ENCODE data around the gene TRAPPC6A.

TRAPPC6A gene

DNA sequence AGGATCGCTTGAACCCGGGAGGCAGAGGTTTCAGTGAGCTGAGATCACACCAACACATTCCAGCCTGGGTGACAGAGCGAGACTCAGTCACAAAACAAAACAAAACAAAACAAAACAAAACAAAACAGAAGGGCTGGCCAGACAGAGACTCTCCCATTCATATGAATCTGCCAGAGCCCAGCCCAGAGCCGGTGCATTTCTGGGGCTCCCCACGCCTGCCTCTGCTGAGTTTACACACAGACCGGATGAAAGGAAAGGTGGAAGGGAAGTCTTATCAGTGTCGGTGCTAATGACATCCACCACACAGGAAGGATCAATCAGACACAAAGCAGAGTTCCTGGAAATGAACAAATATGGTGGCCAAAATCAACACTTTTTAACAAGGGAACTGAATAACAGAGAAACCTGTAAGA lies 6.8 kb downstream of the TRAPPC6A start:
- H3K27me3 ChIP-seq (ENCODE audit: control insufficient read depth, insufficient read depth, low read length): no peaks in the 10 kb centered on the region
- H3K4me1 ChIP-seq (ENCODE audit: control insufficient read depth, insufficient read depth, low read length): peaks cover 8% of the 10 kb centered on the region
- H3K36me3 ChIP-seq (ENCODE audit: control insufficient read depth, insufficient read depth, low read length): no peaks in the 10 kb centered on the region
- peak overlapping the region; percentile 15 for H3K9ac ChIP-seq (ENCODE audit: low read length)
- H3K27ac ChIP-seq (ENCODE audit: low read depth, low read length): no peak overlapping the region
- H3K9me3 ChIP-seq (ENCODE audit: control insufficient read depth, insufficient read depth, low read depth, low read length): no peaks in the 10 kb centered on the region
- no peak overlapping the region for H3K4me3 ChIP-seq (ENCODE audit: low read depth, low read length)

DNA sequence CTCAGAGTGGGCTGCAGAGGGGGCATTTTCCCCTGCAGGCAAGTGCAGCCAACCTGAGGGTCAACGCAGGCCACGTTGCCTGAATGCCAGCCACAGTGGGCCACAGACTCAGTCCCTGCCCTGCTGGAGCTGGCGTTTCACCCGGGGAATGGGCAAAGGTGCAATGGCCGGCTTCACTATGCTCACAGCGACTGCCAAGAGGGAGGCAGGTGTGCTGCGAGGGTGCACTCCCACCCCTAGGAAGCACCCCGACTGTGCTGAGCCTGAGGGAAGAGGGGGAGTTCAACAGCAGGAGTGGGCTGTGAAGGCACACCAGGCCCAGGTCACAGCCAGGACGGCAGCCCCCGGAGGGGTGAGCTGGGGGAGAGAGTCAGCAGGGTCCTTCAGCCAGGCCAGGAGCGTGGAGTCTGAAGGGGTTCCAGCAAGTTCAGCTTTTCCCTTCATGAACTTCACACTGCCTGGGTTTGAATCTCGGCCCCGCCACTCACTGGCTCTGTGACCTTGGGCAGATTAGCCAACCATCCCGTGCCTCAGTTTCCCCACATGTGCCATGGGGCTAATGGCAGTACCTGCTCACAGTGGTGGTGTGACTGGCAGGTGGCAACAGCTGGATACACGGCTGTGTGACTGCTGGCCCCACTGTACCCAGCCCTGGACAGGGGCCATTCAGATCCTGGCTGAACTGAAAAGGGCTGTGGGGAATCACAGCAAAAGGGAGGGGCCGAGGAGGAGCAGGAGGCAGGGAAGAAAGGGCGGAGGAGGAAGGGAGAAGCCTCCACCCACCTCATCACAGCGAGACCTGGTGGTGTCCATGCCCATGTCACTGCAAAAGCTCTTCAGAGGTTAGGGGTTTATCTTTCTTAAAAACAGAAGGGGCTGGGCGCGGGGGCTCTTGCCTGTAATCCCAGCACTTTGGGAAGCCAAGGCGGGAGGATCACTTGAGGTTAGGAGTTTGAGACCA lies 7.6 kb downstream of the TRAPPC6A start:
- Histone ChIP-seq H3K36me3 (ENCODE audit: control insufficient read depth, insufficient read depth, low read length) (no peaks in the 10 kb centered on the region), H3K9ac (ENCODE audit: low read length) (no peak overlapping the region), H3K27me3 (ENCODE audit: control insufficient read depth, insufficient read depth, low read length) (no peaks in the 10 kb centered on the region), H3K9me3 (ENCODE audit: control insufficient read depth, insufficient read depth, low read depth, low read length) (no peaks in the 10 kb centered on the region), H3K27ac (ENCODE audit: low read depth, low read length) (no peak overlapping the region), H3K4me1 (ENCODE audit: control insufficient read depth, insufficient read depth, low read length) (peaks cover 8% of the 10 kb centered on the region), H3K4me3 (ENCODE audit: low read depth, low read length) (no peak overlapping the region)

DNA sequence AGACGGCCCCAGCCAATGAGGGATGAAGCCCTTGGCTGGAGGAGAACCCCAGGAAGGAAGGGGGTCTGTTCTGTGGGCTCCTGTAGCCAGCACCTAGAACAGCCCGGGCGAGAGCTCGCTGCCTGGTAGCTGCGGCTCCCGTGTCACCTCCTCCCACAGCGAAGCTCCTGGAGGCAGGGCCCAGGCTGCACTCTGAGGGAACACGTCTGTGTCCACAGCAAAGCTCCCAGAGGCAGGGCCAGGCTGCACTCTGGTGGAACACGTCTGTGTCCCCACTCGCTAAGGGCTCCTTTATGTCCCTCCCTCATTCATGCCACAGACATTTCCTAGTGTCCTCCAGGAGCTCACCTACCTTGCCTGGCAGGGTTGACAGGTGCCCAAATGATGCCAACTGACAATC lies 8.4 kb downstream of the TRAPPC6A start:
- H3K9me3 ChIP-seq (ENCODE audit: control insufficient read depth, insufficient read depth, low read depth, low read length): no peaks in the 10 kb centered on the region
- no peak overlapping the region for H3K27ac ChIP-seq (ENCODE audit: low read depth, low read length)
- H3K27me3 ChIP-seq (ENCODE audit: control insufficient read depth, insufficient read depth, low read length): no peaks in the 10 kb centered on the region
- H3K4me1 ChIP-seq (ENCODE audit: control insufficient read depth, insufficient read depth, low read length): peaks cover 13% of the 10 kb centered on the region
- no peaks in the 10 kb centered on the region for H3K36me3 ChIP-seq (ENCODE audit: control insufficient read depth, insufficient read depth, low read length)
- no peak overlapping the region for H3K4me3 ChIP-seq (ENCODE audit: low read depth, low read length)
- H3K9ac ChIP-seq (ENCODE audit: low read length): no peak overlapping the region

DNA sequence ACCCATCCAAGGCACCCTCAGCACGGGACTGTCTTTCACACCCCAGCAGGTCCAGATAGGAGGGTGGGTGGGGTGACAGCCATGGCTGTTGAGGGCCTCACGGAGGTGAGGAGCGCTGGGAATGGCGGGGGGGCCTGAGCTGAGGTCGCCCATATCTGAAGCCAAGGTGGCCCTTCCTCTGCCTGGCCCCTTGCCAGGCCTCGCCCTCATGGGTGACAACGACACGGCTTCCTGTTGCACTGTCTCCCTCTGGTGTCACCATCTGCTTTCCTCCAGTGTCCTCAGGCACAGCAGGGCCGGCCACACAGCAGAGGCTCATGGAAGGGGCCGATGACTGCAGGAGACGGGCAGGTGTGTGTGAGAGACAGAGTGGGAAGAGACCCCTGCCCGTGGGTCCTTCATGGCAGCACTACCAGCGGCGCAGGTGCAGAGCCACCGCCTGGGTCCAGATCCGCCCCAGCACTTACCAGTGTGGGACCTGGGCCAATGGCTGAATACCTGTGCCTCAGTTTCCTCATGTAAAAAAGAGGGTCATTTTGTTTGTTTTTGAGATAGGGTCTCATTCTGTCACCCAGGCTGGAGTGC lies 9.2 kb downstream of the TRAPPC6A start:
- Histone ChIP-seq H3K9ac (ENCODE audit: low read length) (no peak overlapping the region), H3K27ac (ENCODE audit: low read depth, low read length) (no peak overlapping the region), H3K36me3 (ENCODE audit: control insufficient read depth, insufficient read depth, low read length) (no peaks in the 10 kb centered on the region), H3K4me3 (ENCODE audit: low read depth, low read length) (no peak overlapping the region), H3K4me1 (ENCODE audit: control insufficient read depth, insufficient read depth, low read length) (peaks cover 20% of the 10 kb centered on the region), H3K27me3 (ENCODE audit: control insufficient read depth, insufficient read depth, low read length) (no peaks in the 10 kb centered on the region), H3K9me3 (ENCODE audit: control insufficient read depth, insufficient read depth, low read depth, low read length) (no peaks in the 10 kb centered on the region)

DNA sequence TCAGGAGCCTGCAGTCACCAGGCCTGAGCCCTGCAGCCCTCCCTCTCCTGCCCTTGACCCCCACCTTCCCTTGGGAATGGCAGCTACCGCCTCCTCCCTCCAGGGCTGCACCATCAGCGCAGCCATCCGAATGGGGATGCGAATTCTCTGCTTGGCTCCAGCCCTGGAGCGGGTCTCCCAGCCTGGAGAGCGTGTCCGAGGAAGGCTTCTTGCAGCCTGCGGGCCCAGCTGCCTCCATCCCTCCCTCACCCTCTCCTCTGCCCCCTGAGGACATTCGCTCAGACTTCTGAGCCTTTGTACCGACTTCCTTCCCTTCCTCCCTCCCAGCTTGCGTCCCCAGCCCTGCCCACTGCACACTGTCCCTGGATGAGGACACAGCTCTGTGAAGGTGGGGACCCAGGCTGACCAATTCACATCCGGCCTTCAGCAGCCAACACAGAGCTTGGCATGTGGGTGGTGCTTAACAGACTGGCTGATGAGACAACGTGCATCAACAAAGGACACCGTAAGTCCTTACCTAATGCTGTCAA lies 11.2 kb downstream of the TRAPPC6A start:
- peaks cover 21% of the 10 kb centered on the region for H3K4me1 ChIP-seq (ENCODE audit: control insufficient read depth, insufficient read depth, low read length)
- peak overlapping the region; percentile 15 for H3K9ac ChIP-seq (ENCODE audit: low read length)
- H3K9me3 ChIP-seq (ENCODE audit: control insufficient read depth, insufficient read depth, low read depth, low read length): no peaks in the 10 kb centered on the region
- H3K27me3 ChIP-seq (ENCODE audit: control insufficient read depth, insufficient read depth, low read length): no peaks in the 10 kb centered on the region
- no peak overlapping the region for H3K4me3 ChIP-seq (ENCODE audit: low read depth, low read length)
- no peaks in the 10 kb centered on the region for H3K36me3 ChIP-seq (ENCODE audit: control insufficient read depth, insufficient read depth, low read length)
- no peak overlapping the region for H3K27ac ChIP-seq (ENCODE audit: low read depth, low read length)

DNA sequence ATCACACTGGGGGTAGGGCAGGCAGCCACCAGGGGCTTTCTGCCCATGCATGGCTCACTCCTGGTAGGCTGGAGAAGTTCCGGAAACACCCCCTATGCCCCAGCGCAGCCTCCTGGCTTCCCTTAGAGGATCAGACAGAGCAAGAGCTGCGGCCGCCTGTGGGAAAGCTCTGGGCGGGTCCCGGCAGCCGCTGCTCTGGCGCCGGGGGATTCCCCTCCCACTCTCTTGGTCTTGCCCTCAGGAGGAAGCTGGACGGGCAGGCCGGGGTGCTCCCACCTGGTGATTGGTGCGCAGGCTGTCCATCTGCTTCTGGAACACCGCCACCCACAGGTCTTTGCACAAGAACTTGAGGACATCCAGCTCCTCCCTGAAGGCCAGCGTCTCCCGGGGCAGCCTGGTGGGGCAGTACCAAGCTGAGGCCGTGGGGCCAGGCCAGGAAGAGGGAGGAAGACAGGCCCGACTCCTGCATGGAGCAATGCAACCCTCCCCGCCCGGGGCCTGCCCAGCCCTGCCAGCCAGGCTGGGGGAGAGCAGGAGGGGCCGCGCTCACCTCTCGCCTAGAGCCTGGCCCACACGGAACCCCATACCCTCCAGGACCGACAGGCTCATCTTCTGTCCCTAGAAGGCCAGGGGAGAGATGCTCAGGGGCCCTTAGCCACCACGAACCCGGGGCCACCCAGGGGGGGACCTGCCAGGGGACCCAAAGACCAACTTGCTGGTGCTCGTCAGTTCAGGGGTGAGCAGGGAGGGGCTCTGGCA lies 13.3 kb downstream of the TRAPPC6A start:
- Histone ChIP-seq H3K36me3 (ENCODE audit: control insufficient read depth, insufficient read depth, low read length) (no peaks in the 10 kb centered on the region), H3K9ac (ENCODE audit: low read length) (no peak overlapping the region), H3K9me3 (ENCODE audit: control insufficient read depth, insufficient read depth, low read depth, low read length) (no peaks in the 10 kb centered on the region), H3K4me3 (ENCODE audit: low read depth, low read length) (no peak overlapping the region), H3K27ac (ENCODE audit: low read depth, low read length) (no peak overlapping the region), H3K27me3 (ENCODE audit: control insufficient read depth, insufficient read depth, low read length) (peaks cover 9% of the 10 kb centered on the region; the same call in 1 of the 2 replicates), H3K4me1 (ENCODE audit: control insufficient read depth, insufficient read depth, low read length) (peaks cover 25% of the 10 kb centered on the region)

DNA sequence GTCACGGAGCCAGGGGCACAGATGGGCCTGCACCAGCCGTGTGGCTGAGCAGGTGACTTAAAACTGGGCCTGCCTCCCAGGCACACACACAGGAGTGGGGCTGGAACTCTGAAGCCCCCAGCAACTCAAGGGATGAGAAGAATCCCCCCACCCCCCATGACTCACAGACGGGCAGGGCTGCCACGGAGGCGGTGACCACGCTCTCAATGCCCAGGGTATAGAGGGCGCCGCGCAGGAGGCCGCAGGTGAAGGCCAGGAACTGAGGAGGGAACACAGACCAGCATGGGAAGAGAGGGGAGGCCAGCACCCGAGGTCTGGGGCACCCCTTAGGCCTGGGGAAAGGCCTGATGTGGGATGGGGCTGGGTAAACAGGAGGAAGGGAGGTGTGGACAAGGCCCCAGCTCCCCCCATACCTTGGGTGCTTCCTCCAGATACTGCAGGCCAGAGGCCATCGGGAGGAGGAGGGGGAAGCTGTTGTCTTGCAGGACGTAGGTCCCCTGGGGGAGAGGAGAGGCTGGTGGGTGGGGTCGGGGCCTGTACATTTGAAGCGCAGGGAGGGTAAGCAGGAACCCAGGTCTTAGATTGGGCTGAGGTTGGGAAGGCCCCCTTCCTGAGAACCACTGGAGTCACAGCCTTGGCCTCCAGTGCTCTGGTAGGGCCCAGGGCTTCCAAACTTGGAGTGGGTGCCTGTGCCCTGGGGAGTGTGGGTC lies 14.1 kb downstream of the TRAPPC6A start:
- Histone ChIP-seq H3K27ac (ENCODE audit: low read depth, low read length) (no peak overlapping the region), H3K27me3 (ENCODE audit: control insufficient read depth, insufficient read depth, low read length) (peaks cover 9% of the 10 kb centered on the region; the same call in 1 of the 2 replicates), H3K4me1 (ENCODE audit: control insufficient read depth, insufficient read depth, low read length) (peaks cover 25% of the 10 kb centered on the region), H3K4me3 (ENCODE audit: low read depth, low read length) (no peak overlapping the region), H3K36me3 (ENCODE audit: control insufficient read depth, insufficient read depth, low read length) (no peaks in the 10 kb centered on the region), H3K9ac (ENCODE audit: low read length) (no peak overlapping the region), H3K9me3 (ENCODE audit: control insufficient read depth, insufficient read depth, low read depth, low read length) (no peaks in the 10 kb centered on the region)

DNA sequence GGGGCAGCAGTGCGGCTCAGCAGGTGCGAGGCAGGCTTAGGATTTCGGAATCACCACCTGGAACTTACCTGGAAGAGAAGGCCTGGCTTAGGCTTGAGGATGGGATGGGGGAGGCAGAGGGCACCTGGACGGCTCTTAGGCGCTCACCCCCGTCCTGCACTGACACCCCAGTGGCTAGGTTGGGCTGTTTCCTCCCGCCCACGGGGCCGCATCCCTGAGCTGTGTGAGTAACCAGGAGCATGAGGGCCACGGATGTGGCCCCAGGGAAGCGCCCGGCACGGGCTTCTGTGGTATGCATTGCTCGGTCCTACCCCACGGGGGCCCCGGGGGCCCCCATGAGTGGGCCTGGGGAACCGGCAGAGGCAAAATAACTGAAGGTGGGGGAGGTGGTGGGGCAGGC lies 14.9 kb downstream of the TRAPPC6A start:
- H3K9ac ChIP-seq (ENCODE audit: low read length): no peak overlapping the region
- no peak overlapping the region for H3K27ac ChIP-seq (ENCODE audit: low read depth, low read length)
- no peaks in the 10 kb centered on the region for H3K36me3 ChIP-seq (ENCODE audit: control insufficient read depth, insufficient read depth, low read length)
- H3K9me3 ChIP-seq (ENCODE audit: control insufficient read depth, insufficient read depth, low read depth, low read length): no peaks in the 10 kb centered on the region
- H3K27me3 ChIP-seq (ENCODE audit: control insufficient read depth, insufficient read depth, low read length): peaks cover 11% of the 10 kb centered on the region; the same call in 1 of the 2 replicates
- H3K4me1 ChIP-seq (ENCODE audit: control insufficient read depth, insufficient read depth, low read length): peaks cover 25% of the 10 kb centered on the region
- H3K4me3 ChIP-seq (ENCODE audit: low read depth, low read length): no peak overlapping the region

DNA sequence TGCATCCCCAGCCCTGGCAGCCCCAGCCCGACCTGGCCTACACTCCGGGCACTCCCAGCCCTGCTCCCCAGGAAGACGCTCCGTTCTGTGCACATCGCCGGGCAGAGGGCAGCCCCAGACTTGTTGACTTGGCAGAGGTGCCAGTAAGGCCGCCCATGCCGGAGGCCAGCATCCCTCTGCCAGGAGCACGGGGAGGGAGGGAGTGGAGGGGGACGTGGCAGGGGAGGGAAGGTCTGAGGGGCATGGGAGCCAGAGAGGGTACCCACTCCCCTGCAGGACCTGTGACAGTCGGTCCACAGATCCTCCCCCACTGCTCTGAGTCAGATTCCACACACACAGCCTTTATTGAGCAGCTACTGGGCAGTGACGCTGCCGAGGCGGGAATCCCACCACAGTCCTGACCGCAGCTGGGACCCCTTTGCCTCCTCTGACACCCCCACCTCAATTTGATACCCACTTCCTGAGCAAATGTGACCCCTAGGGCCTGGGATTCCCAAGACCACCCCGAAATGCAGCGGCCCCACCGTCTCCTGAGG lies 15.4 kb downstream of the TRAPPC6A start:
- H3K9me3 ChIP-seq (ENCODE audit: control insufficient read depth, insufficient read depth, low read depth, low read length): no peaks in the 10 kb centered on the region
- H3K4me3 ChIP-seq (ENCODE audit: low read depth, low read length): no peak overlapping the region
- peaks cover 14% of the 10 kb centered on the region; the same call in 1 of the 2 replicates for H3K27me3 ChIP-seq (ENCODE audit: control insufficient read depth, insufficient read depth, low read length)
- H3K9ac ChIP-seq (ENCODE audit: low read length): no peak overlapping the region
- no peaks in the 10 kb centered on the region for H3K36me3 ChIP-seq (ENCODE audit: control insufficient read depth, insufficient read depth, low read length)
- H3K27ac ChIP-seq (ENCODE audit: low read depth, low read length): no peak overlapping the region
- peaks cover 25% of the 10 kb centered on the region for H3K4me1 ChIP-seq (ENCODE audit: control insufficient read depth, insufficient read depth, low read length)
